Colonic mucosa (tissue), 4 donors: ENCODE results near the gene SNCAIP. TPM values are rescaled to one million over a fixed set of nuclear protein-coding genes. Genes with fewer than 3 reads are reported as not detected.

Source experiments
- DNase-seq: peaks from one replicate; pipeline ENCODE4 v3.0.0-alpha.2; 2020
- H3K27ac ChIP-seq: fragments of 200-600 bp; one replicate; pipeline ENCODE4 v1.8.0; 2021
- H3K27me3 ChIP-seq: fragments of 200-600 bp; one replicate; pipeline ENCODE4 v1.8.0; 2021
- H3K36me3 ChIP-seq: fragments of 200-600 bp; one replicate; pipeline ENCODE4 v1.8.0; 2021
- H3K4me1 ChIP-seq: fragments of 200-600 bp; one replicate; pipeline ENCODE4 v1.8.0; 2021; ENCODE audit warnings: mild to moderate bottlenecking
- H3K4me3 ChIP-seq: fragments of 200-600 bp; one replicate; pipeline ENCODE4 v1.8.0; 2021
- H3K9ac ChIP-seq, 2 donors: one replicate each; pipeline ENCODE4 v1.7.0; 2013; ENCODE audit warnings: control low read depth in 2 of 2, low read depth in 2 of 2, low read length in 2 of 2
- H3K9me3 ChIP-seq: fragments of 200-600 bp; one replicate; pipeline ENCODE4 v1.8.0; 2021
- CTCF ChIP-seq: fragments of 200-600 bp; IDR thresholded peaks from one replicate; pipeline ENCODE4 v1.8.0; 2022; ENCODE audit warnings: antibody characterized with exemption, mild to moderate bottlenecking
- intact Hi-C: fragments of 100-400 bp; cut with DNase I; formaldehyde crosslinking; loops from one replicate; pipeline ENCODE4 v1.14.1; 2022
- total RNA-seq, 2 donors: library from RNA; stranded (reverse); fragmentation: NEBNext Ultra II Directional in 1 of 2; extraction: Animal tissue kit (Norgen Biotek cat#: 25700) in 1 of 2; gene quantifications; one replicate each; pipeline ENCODE4 v1.2.1, GENCODE V29; 2021
- donor health status: healthy.
- donor health status: DM: no; HTN: no; CAD: no.
- donor health status: DM: no; HTN: no; CAD: no.

SNCAIP gene
- total RNA-seq, 2 donors from 2014 or later = 0.84 to 1.3 TPM

GRCh38 chr5:122333564-122333963, 21.5 kb downstream of the SNCAIP start:
- no peak for DNase-seq
- H3K27me3 ChIP-seq = no peaks in the 10 kb centered on the region
- no peaks in the 10 kb centered on the region for H3K36me3 ChIP-seq
- no peak overlapping the region for H3K4me3 ChIP-seq
- no peak overlapping the region for H3K27ac ChIP-seq
- H3K9ac ChIP-seq = no peak overlapping the region
- TF ChIP-seq CTCF = no peak
- intact Hi-C loops = no loop called here
- H3K4me1 ChIP-seq = no peaks in the 10 kb centered on the region
- no peaks in the 10 kb centered on the region for H3K9me3 ChIP-seq

GRCh38 chr5:122339591-122339990, 27.6 kb downstream of the SNCAIP start:
- DNase-seq = no peak
- no peaks in the 10 kb centered on the region for H3K4me1 ChIP-seq
- no peaks in the 10 kb centered on the region for H3K27me3 ChIP-seq
- no peak overlapping the region for H3K27ac ChIP-seq
- no peak for TF ChIP-seq CTCF
- H3K9me3 ChIP-seq = no peaks in the 10 kb centered on the region
- intact Hi-C loops = no loop called here
- H3K9ac ChIP-seq = no peak overlapping the region
- H3K36me3 ChIP-seq = no peaks in the 10 kb centered on the region
- no peak overlapping the region for H3K4me3 ChIP-seq

- no peak overlapping the region for H3K27ac ChIP-seq
- DNase-seq = no peak
- intact Hi-C loops = no loop called here
- H3K27me3 ChIP-seq = no peaks in the 10 kb centered on the region
- H3K4me1 ChIP-seq = no peaks in the 10 kb centered on the region
- H3K36me3 ChIP-seq = no peaks in the 10 kb centered on the region
- TF ChIP-seq CTCF = no peak
- no peak overlapping the region for H3K9ac ChIP-seq
- H3K4me3 ChIP-seq = no peak overlapping the region
- no peaks in the 10 kb centered on the region for H3K9me3 ChIP-seq
Measured at GRCh38 chr5:122341087-122341486, 29.1 kb downstream of the SNCAIP start.

- H3K4me3 ChIP-seq = no peak overlapping the region
- no peaks in the 10 kb centered on the region for H3K27me3 ChIP-seq
- H3K9me3 ChIP-seq = no peaks in the 10 kb centered on the region
- H3K4me1 ChIP-seq = no peaks in the 10 kb centered on the region
- TF ChIP-seq CTCF = no peak
- no peak overlapping the region for H3K27ac ChIP-seq
- DNase-seq = no peak
- no peaks in the 10 kb centered on the region for H3K36me3 ChIP-seq
- H3K9ac ChIP-seq = no peak overlapping the region
- intact Hi-C loops = no loop called here
Measured at GRCh38 chr5:122342256-122342655, 30.2 kb downstream of the SNCAIP start.

GRCh38 chr5:122346897-122347581, 35.0 kb downstream of the SNCAIP start:
- no peak for DNase-seq
- H3K9me3 ChIP-seq = no peaks in the 10 kb centered on the region
- no peaks in the 10 kb centered on the region for H3K36me3 ChIP-seq
- H3K9ac ChIP-seq = no peak overlapping the region
- no peak overlapping the region for H3K4me3 ChIP-seq
- H3K27ac ChIP-seq = no peak overlapping the region
- no peak for TF ChIP-seq CTCF
- no peaks in the 10 kb centered on the region for H3K4me1 ChIP-seq
- intact Hi-C loops = no loop called here
- H3K27me3 ChIP-seq = no peaks in the 10 kb centered on the region
